ENCODE data around the gene ARL15.

- TF ChIP-seq POLR2A (IDR thresholded peaks at IDR 0.05) (no peak), CTCF (IDR thresholded peaks at IDR 0.05) (no peak)
Measured at GRCh38 chr5:54344653-54345052, 34.3 kb upstream of the ARL15 start.

Data from esophagus squamous epithelium (tissue), 4 donors.